H1 (cell line): Measurements from ENCODE around the gene TBX6.

Source experiments
- EZH2 ChIP-seq: fragments of 200-600 bp; sonication (generic); IDR thresholded peaks from 2 replicates; pipeline ENCODE4 v1.7.1; 2012; ENCODE audit warnings: low read depth, mild to moderate bottlenecking, moderate library complexity, low read length, inconsistent platforms; ENCODE audit not compliant: severe bottlenecking
- POLR2AphosphoS5 ChIP-seq: IDR thresholded peaks from 2 replicates; pipeline ENCODE4 v1.6.1; 2011; ENCODE audit warnings: low read depth, low read length
- SP1 ChIP-seq: IDR thresholded peaks from 2 replicates; pipeline ENCODE4 v1.6.1; 2011; ENCODE audit warnings: low read depth, low read length
- TF ChIP-seq, protein P1 (sequence below), 3 experiments: IDR thresholded peaks; 1 replicate in 2 of 3; 2 replicates in 1 of 3; pipeline versions ENCODE4 v1.5.1 to v1.6.1; 2011; ENCODE audit warnings: low read length in 3 of 3, mild to moderate bottlenecking in 3 of 3, inconsistent platforms in 2 of 3, low read depth in 1 of 3, moderate library complexity in 1 of 3; ENCODE audit not compliant: insufficient read depth in 1 of 3; ENCODE audit errors: control extremely low read depth in 1 of 3

- TF ChIP-seq SP1 = no peak
- TF ChIP-seq, protein P1, sequence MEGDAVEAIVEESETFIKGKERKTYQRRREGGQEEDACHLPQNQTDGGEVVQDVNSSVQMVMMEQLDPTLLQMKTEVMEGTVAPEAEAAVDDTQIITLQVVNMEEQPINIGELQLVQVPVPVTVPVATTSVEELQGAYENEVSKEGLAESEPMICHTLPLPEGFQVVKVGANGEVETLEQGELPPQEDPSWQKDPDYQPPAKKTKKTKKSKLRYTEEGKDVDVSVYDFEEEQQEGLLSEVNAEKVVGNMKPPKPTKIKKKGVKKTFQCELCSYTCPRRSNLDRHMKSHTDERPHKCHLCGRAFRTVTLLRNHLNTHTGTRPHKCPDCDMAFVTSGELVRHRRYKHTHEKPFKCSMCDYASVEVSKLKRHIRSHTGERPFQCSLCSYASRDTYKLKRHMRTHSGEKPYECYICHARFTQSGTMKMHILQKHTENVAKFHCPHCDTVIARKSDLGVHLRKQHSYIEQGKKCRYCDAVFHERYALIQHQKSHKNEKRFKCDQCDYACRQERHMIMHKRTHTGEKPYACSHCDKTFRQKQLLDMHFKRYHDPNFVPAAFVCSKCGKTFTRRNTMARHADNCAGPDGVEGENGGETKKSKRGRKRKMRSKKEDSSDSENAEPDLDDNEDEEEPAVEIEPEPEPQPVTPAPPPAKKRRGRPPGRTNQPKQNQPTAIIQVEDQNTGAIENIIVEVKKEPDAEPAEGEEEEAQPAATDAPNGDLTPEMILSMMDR (IDR thresholded peaks at IDR 0.05; ENCODE audit: control extremely low read depth in 1 of 3, insufficient read depth in 1 of 3, low read depth in 1 of 3, low read length in 3 of 3) = no peak
- no peak for TF ChIP-seq POLR2AphosphoS5
- TF ChIP-seq EZH2 = no peak
Measured at GRCh38 chr16:30127993-30128392, 36.3 kb upstream of the TBX6 start.
